ENCODE results near the gene SLC49A3. TPM values are rescaled to one million over a fixed set of nuclear protein-coding genes. Genes with fewer than 3 reads are reported as not detected.

Gene SLC49A3
- total RNA-seq, 1 experiment from 2014 or later, result 6.9 TPM

DNA sequence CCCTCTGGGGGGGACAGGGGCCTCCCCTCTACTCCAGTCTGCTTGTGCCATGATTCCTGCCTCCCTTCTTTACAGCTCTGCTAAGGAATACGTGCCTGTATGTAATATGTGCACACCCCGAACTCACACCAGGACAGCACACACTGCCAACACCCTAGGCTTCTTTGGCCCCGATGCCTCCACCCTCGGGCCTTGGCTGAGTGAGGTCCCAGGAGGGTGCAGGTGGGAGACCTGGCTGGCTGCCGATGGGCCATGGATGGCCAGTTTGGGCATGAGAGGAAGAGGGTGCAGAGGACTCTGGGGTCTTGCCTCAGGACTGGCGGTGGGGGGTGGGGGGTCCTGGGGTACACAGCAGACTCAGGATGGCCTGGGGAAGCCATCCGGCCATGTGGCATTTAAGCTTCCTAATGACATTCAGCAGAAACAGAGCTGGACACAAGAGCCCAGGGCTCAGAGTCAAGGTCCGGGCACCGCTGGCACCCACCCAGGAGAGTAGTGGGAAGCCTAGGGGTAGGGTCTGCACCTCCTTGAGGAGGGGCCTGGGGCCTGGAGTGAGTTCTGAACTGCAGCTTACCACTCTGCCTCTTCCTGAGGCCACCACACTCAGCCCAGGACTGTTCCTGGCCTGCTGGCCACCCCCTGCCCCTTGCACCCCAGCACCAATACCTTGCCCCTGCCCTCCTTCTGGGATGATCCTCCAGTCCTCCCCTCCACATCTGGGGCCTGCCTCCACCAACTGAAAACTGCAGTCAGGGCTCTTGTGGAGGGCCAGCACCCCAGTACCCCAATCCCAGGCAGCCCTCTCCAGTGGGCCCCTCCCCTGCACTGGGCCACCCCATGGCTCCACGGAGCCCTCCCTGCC is 14.6 kb upstream of the SLC49A3 start:
- H3K56ac ChIP-seq (ENCODE audit: insufficient read length, low read depth, low read length), result no peak overlapping the region
- H2BK12ac ChIP-seq (ENCODE audit: insufficient read length, low read depth, low read length), result no peak overlapping the region
- H2AK5ac ChIP-seq (ENCODE audit: insufficient read length, low read length), result no peak overlapping the region
- H3K23ac ChIP-seq (ENCODE audit: insufficient read length, low read depth, low read length), result no peak overlapping the region
- no peak overlapping the region for H3K9ac ChIP-seq (ENCODE audit: extremely low read depth, insufficient read length, low read length)
- H4K5ac ChIP-seq (ENCODE audit: insufficient read length, low read depth, low read length), result no peak overlapping the region
- H3K27me3 ChIP-seq (ENCODE audit: insufficient read depth, low read length), result no peaks in the 10 kb centered on the region; the same call in 1 of the 2 replicates
- H2BK120ac ChIP-seq (ENCODE audit: low read depth, low read length, poor library complexity, severe bottlenecking), result no peak overlapping the region
- TF ChIP-seq, protein P1, sequence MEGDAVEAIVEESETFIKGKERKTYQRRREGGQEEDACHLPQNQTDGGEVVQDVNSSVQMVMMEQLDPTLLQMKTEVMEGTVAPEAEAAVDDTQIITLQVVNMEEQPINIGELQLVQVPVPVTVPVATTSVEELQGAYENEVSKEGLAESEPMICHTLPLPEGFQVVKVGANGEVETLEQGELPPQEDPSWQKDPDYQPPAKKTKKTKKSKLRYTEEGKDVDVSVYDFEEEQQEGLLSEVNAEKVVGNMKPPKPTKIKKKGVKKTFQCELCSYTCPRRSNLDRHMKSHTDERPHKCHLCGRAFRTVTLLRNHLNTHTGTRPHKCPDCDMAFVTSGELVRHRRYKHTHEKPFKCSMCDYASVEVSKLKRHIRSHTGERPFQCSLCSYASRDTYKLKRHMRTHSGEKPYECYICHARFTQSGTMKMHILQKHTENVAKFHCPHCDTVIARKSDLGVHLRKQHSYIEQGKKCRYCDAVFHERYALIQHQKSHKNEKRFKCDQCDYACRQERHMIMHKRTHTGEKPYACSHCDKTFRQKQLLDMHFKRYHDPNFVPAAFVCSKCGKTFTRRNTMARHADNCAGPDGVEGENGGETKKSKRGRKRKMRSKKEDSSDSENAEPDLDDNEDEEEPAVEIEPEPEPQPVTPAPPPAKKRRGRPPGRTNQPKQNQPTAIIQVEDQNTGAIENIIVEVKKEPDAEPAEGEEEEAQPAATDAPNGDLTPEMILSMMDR (conservative IDR thresholded peaks at IDR 0.05), result no peak
- peaks cover 0 to 3% of the 10 kb centered on the region in 2 experiments; a peak in 1 of 5 replicates for H3K9me3 Mint-ChIP-seq
- no peak overlapping the region for H3K18ac ChIP-seq (ENCODE audit: insufficient read length, low read depth, low read length)
- peak overlapping the region in 1 of 3 experiments; percentile 74; a peak in 1 of 7 replicates for H3K27ac Mint-ChIP-seq
- H3T11ph ChIP-seq (ENCODE audit: low read length), result no peak overlapping the region
- H3K4me3 Mint-ChIP-seq, result no peak overlapping the region
- no peak overlapping the region for H2BK20ac ChIP-seq (ENCODE audit: low read depth, low read length, poor library complexity, severe bottlenecking)
- H2BK15ac ChIP-seq (ENCODE audit: low read depth, low read length), result no peak overlapping the region
- no peak overlapping the region for H4K8ac ChIP-seq (replicated peaks; ENCODE audit: insufficient read length, low read depth, low read length)
- H2AFZ ChIP-seq (ENCODE audit: low read length), result no peak overlapping the region
- H3K14ac ChIP-seq (ENCODE audit: insufficient read depth, low read length), result no peak overlapping the region
- peaks cover 13% of the 10 kb centered on the region; the same call in 1 of the 2 replicates for H3K79me2 ChIP-seq (ENCODE audit: insufficient read depth, low read length)
- peaks cover 3% of the 10 kb centered on the region for H3K23me2 ChIP-seq (ENCODE audit: insufficient read length, low read depth, low read length, poor library complexity, severe bottlenecking)
- no peak for DNase-seq
- H3K9me3 ChIP-seq (ENCODE audit: control insufficient read depth, low read depth, low read length), result no peaks in the 10 kb centered on the region
- no peak overlapping the region for H3K4ac ChIP-seq (ENCODE audit: low read depth, low read length)
- peaks cover 27% of the 10 kb centered on the region for H3K27me3 Mint-ChIP-seq (ENCODE audit: low read depth)
- no CpG with 5 or more reads among the region's 10 CpGs for WGBS (ENCODE audit: extremely low coverage, insufficient read length, low lambda C conversion rate)
- H3K4me1 Mint-ChIP-seq, result peaks cover 7 to 8% of the 10 kb centered on the region in 2 experiments; a peak in 3 of 4 replicates
- peaks cover 8% of the 10 kb centered on the region for H3K79me1 ChIP-seq (ENCODE audit: insufficient read depth, low read depth, low read length, poor library complexity, severe bottlenecking)
- peaks cover 4% of the 10 kb centered on the region for H4K20me1 ChIP-seq (ENCODE audit: control insufficient read depth, insufficient read depth, insufficient read length)
- H3K27ac ChIP-seq (ENCODE audit: insufficient read length, low read depth, low read length), result no peak overlapping the region
- H3K36me3 Mint-ChIP-seq (ENCODE audit: insufficient read depth in 1 of 3, low read depth in 3 of 3), result peaks cover 1 to 2% (median 1%) of the 10 kb centered on the region in 3 experiments; a peak in 6 of 7 replicates
- H2BK5ac ChIP-seq (ENCODE audit: insufficient read length, low read length), result no peak overlapping the region
- H3K4me2 ChIP-seq (ENCODE audit: insufficient read depth, insufficient read length, low read length), result no peak overlapping the region
- H4K91ac ChIP-seq (ENCODE audit: insufficient read length, low read depth, low read length), result no peak overlapping the region
- H3K4me1 ChIP-seq (ENCODE audit: insufficient read depth, low read length), result peaks cover 2% of the 10 kb centered on the region; the same call in 1 of the 2 replicates
